Activated CD4-positive, alpha-beta T cell treated with anti-CD3 and anti-CD28 coated beads for 36 hours (primary cell): Measurements from ENCODE around the gene PJA2. TPM values are rescaled to one million over a fixed set of nuclear protein-coding genes. Genes with fewer than 3 reads are reported as not detected.

Experiments
- ATAC-seq: fragments of 200-7000 bp; cut with Tn5 transposase; one replicate; pipeline ENCODE4 v1.10.0; 2021; ENCODE audit warnings: mild to moderate bottlenecking, moderate library complexity
- CTCF ChIA-PET: fragments of 350-600 bp; sonication (Branson Sonifier 250); formaldehyde crosslinking; loops from one replicate; lab custom pipeline; 2021; ENCODE audit warnings: antibody characterized with exemption; lab: Charles Lee
- POLR2A ChIA-PET: fragments of 350-600 bp; sonication (Branson Sonifier 250); formaldehyde crosslinking; loops from one replicate; lab custom pipeline; 2021; ENCODE audit warnings: antibody characterized with exemption, inconsistent platforms; lab: Charles Lee
- DNase-seq: peaks from one replicate; pipeline ENCODE4 v3.0.0-alpha.2; 2020
- H3K27ac Mint-ChIP-seq: one replicate; pipeline ENCODE4 v1.8.0; 2021; ENCODE audit warnings: mixed read lengths
- H3K27me3 Mint-ChIP-seq: one replicate; pipeline ENCODE4 v1.8.0; 2021; ENCODE audit warnings: mixed read lengths
- H3K36me3 Mint-ChIP-seq: one replicate; pipeline ENCODE4 v1.8.0; 2021; ENCODE audit warnings: low read depth, mixed read lengths
- H3K4me1 Mint-ChIP-seq: one replicate; pipeline ENCODE4 v1.8.0; 2021; ENCODE audit warnings: mixed read lengths
- H3K4me3 Mint-ChIP-seq: one replicate; pipeline ENCODE4 v1.8.0; 2021; ENCODE audit warnings: mild to moderate bottlenecking, moderate library complexity, mixed read lengths
- H3K9me3 Mint-ChIP-seq: one replicate; pipeline ENCODE4 v1.8.0; 2021; ENCODE audit warnings: low read depth, mixed read lengths
- intact Hi-C, 2 experiments: fragments of 100-400 bp; cut with DNase I in 1 of 2; cut with micrococcal nuclease in 1 of 2; formaldehyde crosslinking; loops; one replicate each; pipeline versions ENCODE4 v1.14.2 to v1.15.1; 2022 to 2024; cut with DNase I, micrococcal nuclease
- total RNA-seq, 2 experiments: library from RNA; stranded (reverse); gene quantifications; one replicate each; pipeline ENCODE4 v1.2.3, GENCODE V29; 2021

Gene PJA2
- total RNA-seq, 2 experiments from 2014 or later = 51.8 to 56.4 TPM

DNA sequence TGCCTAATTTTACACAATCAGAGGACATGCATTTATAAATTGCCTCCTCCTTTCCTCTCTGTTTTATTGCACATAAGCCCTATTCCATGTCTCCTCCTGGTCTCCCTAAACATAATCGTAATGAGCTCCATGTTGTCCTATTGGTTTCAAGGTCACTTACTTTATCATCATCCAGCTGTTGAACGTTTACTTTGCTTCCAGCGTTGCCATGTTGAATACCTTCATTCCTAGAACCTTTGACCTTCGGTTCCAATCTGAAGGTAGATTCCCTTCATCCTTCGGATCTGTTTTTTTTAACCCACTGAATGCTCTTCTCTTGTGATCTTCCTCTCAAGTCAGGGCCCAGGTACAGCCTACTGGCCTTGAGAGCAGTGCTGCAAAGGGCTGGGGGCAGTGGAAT lies 84.3 kb downstream of the PJA2 start:
- Mint-ChIP-seq H3K36me3 (peaks cover 2% of the 10 kb centered on the region), H3K4me1 (no peaks in the 10 kb centered on the region), H3K27me3 (no peaks in the 10 kb centered on the region), H3K27ac (no peak overlapping the region), H3K9me3 (no peaks in the 10 kb centered on the region), H3K4me3 (no peak overlapping the region)
- POLR2A ChIA-PET = no interaction called here
- no peak for DNase-seq
- no peak for ATAC-seq
- intact Hi-C loops = no loop called here
- CTCF ChIA-PET = no interaction called here

DNA sequence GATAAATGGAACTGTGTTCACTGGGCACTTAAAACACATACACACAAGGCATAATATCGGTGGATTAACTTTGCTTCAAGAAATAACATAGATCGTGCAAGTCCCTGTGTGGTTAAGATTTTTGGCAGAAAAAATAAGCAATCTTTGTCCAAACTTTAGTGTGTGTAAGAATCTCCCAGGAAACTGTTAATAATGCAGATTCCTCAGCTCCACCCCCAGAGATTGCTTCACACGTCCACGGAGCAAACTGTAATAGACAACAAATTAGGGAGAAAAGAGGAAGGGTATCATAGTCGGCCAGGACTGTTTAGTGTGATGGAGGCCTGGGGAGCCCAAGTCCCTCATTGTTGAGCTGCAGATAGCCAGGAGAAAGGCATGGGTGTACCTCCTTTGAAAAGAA lies 84.8 kb downstream of the PJA2 start:
- POLR2A ChIA-PET = no interaction called here
- Mint-ChIP-seq H3K9me3 (no peaks in the 10 kb centered on the region), H3K4me3 (no peak overlapping the region), H3K27ac (no peak overlapping the region), H3K27me3 (no peaks in the 10 kb centered on the region), H3K36me3 (peaks cover 2% of the 10 kb centered on the region), H3K4me1 (no peaks in the 10 kb centered on the region)
- DNase-seq (no peak), ATAC-seq (no peak)
- intact Hi-C loops = no loop called here
- CTCF ChIA-PET = no interaction called here

DNA sequence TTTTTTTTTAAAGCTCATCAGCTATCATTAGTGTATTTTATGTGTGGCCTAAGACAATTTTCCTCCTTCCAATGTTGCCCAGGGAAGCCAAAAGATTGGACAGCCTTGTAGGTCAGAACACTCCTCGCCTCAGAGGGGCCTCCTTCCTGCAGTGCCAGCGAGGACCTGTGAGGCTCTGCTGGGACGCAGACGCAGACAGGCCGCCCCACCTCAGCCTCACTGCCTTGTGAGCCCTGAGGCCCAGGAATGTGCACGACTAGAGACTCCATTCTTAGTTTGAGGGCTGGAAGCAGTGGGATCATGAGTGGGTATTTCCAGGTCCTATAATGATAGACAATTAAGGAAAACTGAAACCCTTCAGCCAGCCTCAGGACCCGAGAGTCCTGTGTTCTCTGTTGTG lies 85.4 kb downstream of the PJA2 start:
- Mint-ChIP-seq H3K27ac (no peak overlapping the region), H3K9me3 (no peaks in the 10 kb centered on the region), H3K4me1 (no peaks in the 10 kb centered on the region), H3K4me3 (no peak overlapping the region), H3K36me3 (peaks cover 2% of the 10 kb centered on the region), H3K27me3 (no peaks in the 10 kb centered on the region)
- intact Hi-C loops = no loop called here
- POLR2A ChIA-PET = no interaction called here
- CTCF ChIA-PET = no interaction called here
- DNase-seq (no peak), ATAC-seq (no peak)

DNA sequence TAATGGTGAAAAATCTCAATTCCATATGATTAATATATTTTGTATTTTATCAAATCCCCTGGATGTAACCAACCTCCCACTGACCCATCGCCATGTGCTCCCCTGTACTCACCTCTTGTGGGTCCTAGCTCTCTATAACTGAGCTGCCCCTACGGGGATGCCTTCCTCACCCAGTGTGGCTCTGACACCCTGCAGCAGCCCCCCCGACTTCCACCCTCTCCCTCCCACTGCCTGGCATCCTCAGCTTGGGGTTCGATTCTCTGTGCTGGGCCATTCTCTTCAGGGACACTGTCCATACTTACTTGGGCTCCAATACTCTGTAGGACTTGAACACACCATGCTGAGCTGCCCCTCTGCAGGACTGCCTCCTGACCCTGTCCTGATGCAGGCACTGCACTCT lies 87.1 kb downstream of the PJA2 start:
- intact Hi-C loops = no loop called here
- Mint-ChIP-seq H3K27ac (no peak overlapping the region), H3K9me3 (no peaks in the 10 kb centered on the region), H3K4me3 (no peak overlapping the region), H3K4me1 (no peaks in the 10 kb centered on the region), H3K27me3 (no peaks in the 10 kb centered on the region), H3K36me3 (peaks cover 2% of the 10 kb centered on the region)
- ChIA-PET POLR2A (no interaction called here), CTCF (interaction anchor here (1.4 kb wide), 1 partner anchor 8 kb away, joined by 4 read pairs; no protein-coding TSS in a partner anchor)
- ATAC-seq (no peak), DNase-seq (no peak)

DNA sequence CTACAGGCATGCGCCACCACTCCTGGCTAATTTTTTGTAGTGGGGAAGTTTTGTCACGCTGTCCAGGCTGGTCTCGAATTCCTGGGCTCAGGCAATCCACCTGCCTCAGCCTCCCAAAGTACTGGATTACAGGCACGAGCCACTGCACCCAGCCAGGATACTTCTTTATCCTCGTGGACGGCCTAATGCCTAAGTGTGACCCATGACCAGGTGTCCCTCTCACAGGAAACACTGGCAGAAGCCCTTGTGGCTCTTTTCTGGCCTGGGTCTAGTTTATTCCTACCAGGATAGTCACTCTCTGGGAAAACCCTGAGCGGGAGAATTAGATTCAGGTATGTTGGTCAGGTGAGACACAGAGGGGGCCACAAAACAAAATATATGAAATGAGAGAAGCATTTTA lies 90.4 kb downstream of the PJA2 start:
- CTCF ChIA-PET = interaction anchor here (1.2 kb wide), 1 partner anchor 639 kb away, joined by 4 read pairs; no protein-coding TSS in a partner anchor
- H3K9me3 Mint-ChIP-seq = no peaks in the 10 kb centered on the region

DNA sequence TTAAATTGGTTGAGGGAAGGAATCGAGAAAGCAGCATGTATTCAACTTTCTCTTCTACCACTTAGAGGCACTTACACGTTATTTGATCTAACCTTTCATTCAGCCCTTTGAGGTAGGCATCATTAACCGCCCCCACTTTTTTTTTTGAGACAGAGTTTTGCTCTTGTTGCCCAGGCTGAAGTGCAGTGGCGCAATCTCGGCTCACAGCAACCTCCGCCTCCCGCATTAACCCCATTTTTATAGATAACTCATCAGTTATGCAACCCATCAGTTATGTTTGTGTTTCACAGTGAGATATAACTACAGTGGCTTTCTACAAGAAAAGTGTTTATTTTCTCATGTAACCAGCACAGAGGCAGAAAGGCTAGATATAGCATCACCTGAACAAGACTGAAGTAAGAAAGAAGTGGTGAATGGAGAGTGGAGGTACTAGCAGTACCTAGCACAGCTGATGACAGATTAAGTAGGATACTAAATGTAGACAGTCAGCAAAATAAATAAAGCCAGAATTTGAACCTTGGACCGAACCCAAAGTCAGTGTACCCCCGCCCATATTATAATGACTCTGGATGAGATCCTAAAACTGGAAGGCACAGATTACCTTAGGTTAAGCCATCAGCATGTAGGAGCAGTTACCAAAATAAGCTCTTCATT lies 91.2 kb downstream of the PJA2 start:
- no peaks in the 10 kb centered on the region for H3K9me3 Mint-ChIP-seq
- ChIA-PET CTCF (interaction anchor here (1.2 kb wide), 1 partner anchor 638 kb away, joined by 4 read pairs; no protein-coding TSS in a partner anchor), POLR2A (no interaction called here)
- intact Hi-C loops = no loop called here
- H3K36me3 Mint-ChIP-seq = no peaks in the 10 kb centered on the region
- no peak overlapping the region for H3K4me3 Mint-ChIP-seq
- DNase-seq (no peak), ATAC-seq (no peak)
- H3K4me1 Mint-ChIP-seq = no peaks in the 10 kb centered on the region
- H3K27ac Mint-ChIP-seq = no peak overlapping the region
- no peaks in the 10 kb centered on the region for H3K27me3 Mint-ChIP-seq

More for the DNA sequence above, 90.4 kb downstream of the PJA2 start:
- Mint-ChIP-seq H3K4me3 (no peak overlapping the region), H3K27ac (no peak overlapping the region), H3K4me1 (no peaks in the 10 kb centered on the region), H3K27me3 (no peaks in the 10 kb centered on the region), H3K36me3 (no peaks in the 10 kb centered on the region)
- intact Hi-C loops = no loop called here
- ATAC-seq (no peak), DNase-seq (no peak)
- POLR2A ChIA-PET = no interaction called here

DNA sequence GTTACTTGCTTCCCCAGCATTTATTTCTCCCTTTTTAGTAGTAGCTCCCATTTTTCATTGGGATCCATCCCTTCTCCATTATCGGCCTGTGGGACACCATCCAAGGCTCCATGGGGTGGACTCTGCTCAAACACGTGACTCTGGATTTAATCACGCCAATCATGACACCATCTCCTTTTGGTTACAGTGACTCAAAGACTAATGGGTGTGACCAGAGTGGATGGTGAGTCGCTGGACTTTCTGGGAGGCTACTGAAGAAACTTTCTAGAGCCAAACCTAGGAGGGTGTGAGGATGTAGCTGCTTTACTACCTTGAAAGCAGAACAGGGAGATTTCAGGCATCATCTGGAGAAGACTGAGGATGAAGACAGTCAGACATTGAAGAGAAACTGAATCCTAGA lies 93.1 kb downstream of the PJA2 start:
- no peaks in the 10 kb centered on the region for H3K4me1 Mint-ChIP-seq
- DNase-seq = no peak
- ChIA-PET CTCF (no interaction called here), POLR2A (no interaction called here)
- intact Hi-C loops = no loop called here
- ATAC-seq = no peak
- no peaks in the 10 kb centered on the region for H3K27me3 Mint-ChIP-seq
- H3K9me3 Mint-ChIP-seq = no peaks in the 10 kb centered on the region
- H3K36me3 Mint-ChIP-seq = no peaks in the 10 kb centered on the region
- H3K27ac Mint-ChIP-seq = no peak overlapping the region
- no peak overlapping the region for H3K4me3 Mint-ChIP-seq

DNA sequence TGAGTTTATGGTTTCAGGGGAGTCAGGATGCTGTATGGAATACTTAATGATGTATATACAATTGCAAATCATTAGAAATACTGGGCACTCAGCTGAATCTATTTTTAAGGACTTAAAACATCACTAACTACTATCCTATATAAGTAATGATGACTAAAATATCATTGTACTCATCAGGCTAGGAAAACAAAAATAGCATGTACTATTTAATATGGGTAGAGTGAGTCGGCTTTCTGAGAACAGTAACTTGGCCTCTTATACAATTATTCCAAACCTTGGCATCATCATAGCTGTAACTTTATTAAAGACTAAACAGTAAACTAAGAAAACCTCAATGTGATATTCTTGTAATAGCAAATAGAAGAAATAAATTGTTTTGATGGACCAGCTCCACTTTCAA lies 94.5 kb downstream of the PJA2 start:
- ATAC-seq = no peak
- DNase-seq = no peak
- no peaks in the 10 kb centered on the region for H3K4me1 Mint-ChIP-seq
- no peaks in the 10 kb centered on the region for H3K27me3 Mint-ChIP-seq
- no peaks in the 10 kb centered on the region for H3K36me3 Mint-ChIP-seq
- ChIA-PET CTCF (no interaction called here), POLR2A (no interaction called here)
- no peak overlapping the region for H3K27ac Mint-ChIP-seq
- intact Hi-C loops = no loop called here
- no peaks in the 10 kb centered on the region for H3K9me3 Mint-ChIP-seq
- H3K4me3 Mint-ChIP-seq = no peak overlapping the region

DNA sequence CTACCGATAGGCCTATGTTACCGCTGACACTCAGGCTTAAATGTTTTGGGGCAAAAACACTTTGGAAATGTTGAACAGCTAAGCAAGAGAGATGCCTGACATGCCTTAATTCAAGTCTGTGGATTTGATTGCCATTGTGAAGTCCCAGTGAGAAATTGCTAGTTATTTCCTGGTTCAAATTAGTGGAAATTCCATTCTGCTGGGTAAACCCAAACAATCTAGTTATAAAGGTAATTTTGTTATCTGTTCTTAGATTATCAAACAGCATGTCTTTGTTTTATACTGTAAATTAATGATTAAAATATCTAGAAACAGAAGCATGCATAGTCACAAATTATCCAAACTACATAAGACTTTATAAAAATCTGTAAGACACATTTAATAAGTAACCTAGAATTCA lies 96.6 kb downstream of the PJA2 start:
- DNase-seq (no peak), ATAC-seq (no peak)
- Mint-ChIP-seq H3K9me3 (no peaks in the 10 kb centered on the region), H3K27me3 (no peaks in the 10 kb centered on the region), H3K27ac (no peak overlapping the region), H3K36me3 (no peaks in the 10 kb centered on the region), H3K4me1 (no peaks in the 10 kb centered on the region), H3K4me3 (no peak overlapping the region)
- intact Hi-C loops = no loop called here
- ChIA-PET POLR2A (no interaction called here), CTCF (no interaction called here)

DNA sequence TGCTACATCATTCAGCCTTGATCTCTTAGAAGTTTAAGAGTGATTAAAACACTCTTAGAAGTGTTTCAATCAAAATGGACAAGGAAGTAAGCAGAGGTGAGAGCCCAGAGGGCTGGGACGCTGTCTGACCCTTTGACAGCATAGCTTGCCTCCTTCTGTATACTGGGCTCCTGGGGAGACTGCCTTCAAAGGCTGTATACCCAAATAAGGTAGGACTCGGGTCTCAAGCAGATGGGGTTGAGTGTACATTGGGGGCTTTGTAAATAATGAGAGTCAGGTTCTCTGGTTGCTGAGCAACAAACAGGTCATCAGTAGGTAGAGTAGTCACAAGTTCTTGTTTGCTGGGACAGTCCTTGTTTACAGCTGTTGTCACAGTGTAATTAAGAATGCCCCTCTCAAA lies 97.1 kb downstream of the PJA2 start:
- ChIA-PET POLR2A (no interaction called here), CTCF (no interaction called here)
- Mint-ChIP-seq H3K4me1 (no peaks in the 10 kb centered on the region), H3K27ac (no peak overlapping the region), H3K9me3 (no peaks in the 10 kb centered on the region), H3K36me3 (no peaks in the 10 kb centered on the region), H3K4me3 (no peak overlapping the region), H3K27me3 (no peaks in the 10 kb centered on the region)
- DNase-seq (no peak), ATAC-seq (no peak)
- intact Hi-C loops = no loop called here

DNA sequence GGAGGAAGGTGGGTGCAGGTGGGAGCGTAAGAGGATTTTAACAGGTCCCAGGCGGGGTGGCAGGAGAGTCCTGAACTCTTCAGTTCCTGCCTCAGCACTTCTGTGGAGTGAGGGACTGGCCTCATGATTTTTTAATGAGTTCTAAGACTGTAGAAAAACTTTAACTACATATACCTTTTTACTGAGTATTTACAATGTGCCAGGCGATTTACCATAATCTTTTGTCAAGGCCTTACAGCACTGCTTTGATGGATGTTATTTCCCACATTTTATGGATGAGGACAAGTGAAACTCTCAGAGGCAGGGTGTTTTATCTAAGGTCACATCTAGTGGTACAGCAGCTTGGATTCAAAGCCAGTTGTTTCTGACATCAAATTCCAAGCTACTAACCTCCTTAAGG lies 99.5 kb downstream of the PJA2 start:
- Mint-ChIP-seq H3K27ac (no peak overlapping the region), H3K4me1 (no peaks in the 10 kb centered on the region), H3K4me3 (no peak overlapping the region), H3K27me3 (no peaks in the 10 kb centered on the region), H3K9me3 (no peaks in the 10 kb centered on the region), H3K36me3 (no peaks in the 10 kb centered on the region)
- ATAC-seq (no peak), DNase-seq (no peak)
- ChIA-PET POLR2A (no interaction called here), CTCF (no interaction called here)
- intact Hi-C loops = no loop called here

DNA sequence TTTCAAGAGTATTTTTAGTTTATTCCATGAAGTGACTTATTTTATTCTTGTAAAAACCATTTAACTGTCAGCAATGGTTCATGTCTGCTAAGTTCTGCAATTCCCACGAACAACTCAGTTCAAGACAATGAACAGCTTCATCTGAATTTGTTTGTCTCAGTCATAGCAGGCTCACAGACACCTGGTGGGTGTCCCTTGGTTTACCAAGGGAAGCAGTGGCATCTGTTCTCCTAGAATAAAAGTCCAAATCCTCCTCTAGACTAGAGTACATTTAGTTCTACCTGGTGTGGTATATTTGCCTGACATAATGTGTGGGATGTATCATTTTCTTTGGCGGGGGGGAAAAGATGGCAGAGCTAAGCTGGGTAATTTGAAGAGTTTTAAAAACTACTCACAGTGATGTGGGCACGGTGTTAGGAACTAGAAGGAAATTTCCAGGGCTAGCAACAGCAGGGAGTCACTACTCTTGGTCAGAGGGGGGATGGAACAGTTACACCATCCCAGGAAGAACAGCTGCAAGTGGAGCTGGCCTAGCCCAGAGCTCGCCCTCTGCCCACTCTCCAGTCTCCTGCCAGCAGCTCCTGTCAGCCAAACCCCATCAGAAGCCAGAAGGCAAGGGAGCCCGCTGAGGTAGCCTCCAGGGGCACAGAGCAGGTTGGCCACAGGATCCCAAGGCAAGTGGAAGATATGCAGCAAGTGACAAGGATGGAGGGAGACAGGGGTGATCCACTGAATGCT lies 100.3 kb downstream of the PJA2 start:
- no peaks in the 10 kb centered on the region for H3K9me3 Mint-ChIP-seq
- H3K27me3 Mint-ChIP-seq = no peaks in the 10 kb centered on the region
- intact Hi-C loops = no loop called here
- DNase-seq (no peak), ATAC-seq (no peak)
- ChIA-PET POLR2A (no interaction called here), CTCF (no interaction called here)
- no peak overlapping the region for H3K4me3 Mint-ChIP-seq
- H3K36me3 Mint-ChIP-seq = no peaks in the 10 kb centered on the region
- H3K27ac Mint-ChIP-seq = no peak overlapping the region
- H3K4me1 Mint-ChIP-seq = no peaks in the 10 kb centered on the region
